T-helper 1 cell treated with Interleukin-12 subunit alpha and Interleukin-12 subunit beta and Interleukin-4 antibody, amounts not matched to agents 30 ng/mL and 1 ng/mL, for 36 hours (primary cell): ENCODE measurements around the gene KIF6. TPM values are rescaled to one million over a fixed set of nuclear protein-coding genes. Genes with fewer than 3 reads are reported as not detected.

ENCODE experiments used
- intact Hi-C: fragments of 100-400 bp; cut with micrococcal nuclease; formaldehyde crosslinking; loops from one replicate; pipeline ENCODE4 v1.15.1; 2024
- total RNA-seq: library from RNA; stranded (reverse); gene quantifications from 2 replicates; pipeline ENCODE4 v1.2.3, GENCODE V29; 2022

KIF6 gene
- total RNA-seq, 1 donor from 2014 or later: 0.10 TPM

DNA sequence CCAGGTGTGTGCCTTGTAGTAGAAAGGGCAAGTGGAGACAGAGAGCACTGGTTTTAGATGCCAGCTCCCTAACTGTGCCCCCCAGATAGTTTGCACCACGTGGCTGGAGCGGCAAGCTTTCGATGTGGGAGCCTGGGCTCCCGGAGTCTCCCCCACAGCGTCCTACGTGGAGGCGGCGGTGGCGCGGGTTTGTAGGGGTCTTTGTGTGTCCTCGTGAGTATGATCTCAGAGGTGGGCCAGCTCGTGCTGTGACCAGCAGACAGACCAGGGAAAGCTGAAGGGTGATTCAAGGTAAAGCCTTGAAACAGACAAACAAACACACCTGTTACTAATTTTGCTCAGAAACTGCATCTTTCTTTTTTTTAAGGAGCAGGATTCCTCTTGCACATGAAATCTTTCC is 397.1 kb downstream of the KIF6 start:
- intact Hi-C loops: no loop called here

DNA sequence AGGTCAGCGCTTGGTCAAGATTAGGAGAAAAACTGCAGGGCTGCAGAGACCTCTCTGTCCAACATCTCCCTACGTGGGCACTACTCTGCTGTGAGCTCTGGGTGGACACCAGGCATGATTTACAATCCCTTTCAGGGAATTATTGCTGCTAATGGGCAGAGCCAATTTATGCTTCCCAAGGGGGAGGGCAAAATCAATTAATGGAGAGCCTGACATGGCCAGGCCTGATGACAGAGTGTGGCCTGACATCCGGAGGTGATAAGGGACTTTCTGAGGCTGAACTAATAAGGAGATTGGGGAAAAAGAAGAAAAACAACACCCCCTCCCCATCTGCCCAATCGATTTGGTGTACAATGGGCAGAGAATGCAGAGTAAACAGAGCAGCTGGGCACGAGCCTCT is 397.7 kb downstream of the KIF6 start:
- intact Hi-C loops: no loop called here

DNA sequence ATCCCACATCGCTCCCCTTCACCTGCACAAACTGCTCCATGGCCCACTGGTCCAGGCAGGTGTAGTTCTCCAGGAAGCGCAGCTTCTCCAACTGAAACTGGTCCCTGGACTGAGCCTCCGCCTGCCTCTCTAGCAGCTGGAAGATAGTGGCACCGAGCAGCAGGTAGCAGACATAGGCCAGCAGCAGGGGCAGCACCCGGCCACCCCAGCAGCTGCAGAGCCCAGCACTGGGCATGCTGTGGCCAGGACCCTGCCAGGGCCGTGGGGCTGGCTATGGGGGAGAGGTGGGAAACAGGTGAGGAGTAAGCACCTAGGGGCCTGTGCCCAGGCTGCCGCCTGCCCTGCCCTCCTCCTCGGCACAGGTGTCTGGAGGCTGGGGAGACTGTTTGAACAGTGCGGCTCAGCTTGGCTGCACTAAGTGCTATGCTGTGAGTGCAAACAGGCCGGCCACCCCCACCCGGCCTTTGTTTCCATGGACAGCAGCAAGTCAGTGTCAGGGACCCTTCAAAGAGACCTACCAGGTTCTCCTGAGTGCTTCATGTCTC is 402.8 kb downstream of the KIF6 start, which contains the start of gene KCNK16:
Gene KCNK16, minus strand, starts transcription at position 397 of the 545 bp plus-strand sequence. Its CDS starts 162 bp downstream, at position 235.
- intact Hi-C loops: no loop called here

DNA sequence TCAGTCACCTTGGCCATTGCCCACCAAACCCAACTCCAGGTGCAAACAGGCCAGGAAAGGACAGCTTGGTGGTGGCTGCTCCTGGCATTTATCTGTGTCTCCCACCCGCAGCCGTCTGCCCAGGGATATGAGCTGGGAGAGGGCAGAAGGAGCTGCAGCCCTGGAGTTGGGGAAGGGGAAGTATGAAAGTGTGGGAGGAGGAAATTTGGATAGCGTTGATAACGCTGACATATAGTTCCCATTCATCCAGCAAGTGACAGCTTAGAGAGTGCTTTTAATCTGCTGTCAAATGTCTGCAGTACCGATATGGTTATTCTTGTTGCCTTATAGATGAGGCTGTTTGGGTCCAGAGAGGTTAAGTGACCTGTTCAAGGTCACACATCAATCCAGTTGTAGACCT is 403.4 kb downstream of the KIF6 start:
- intact Hi-C loops: no loop called here

DNA sequence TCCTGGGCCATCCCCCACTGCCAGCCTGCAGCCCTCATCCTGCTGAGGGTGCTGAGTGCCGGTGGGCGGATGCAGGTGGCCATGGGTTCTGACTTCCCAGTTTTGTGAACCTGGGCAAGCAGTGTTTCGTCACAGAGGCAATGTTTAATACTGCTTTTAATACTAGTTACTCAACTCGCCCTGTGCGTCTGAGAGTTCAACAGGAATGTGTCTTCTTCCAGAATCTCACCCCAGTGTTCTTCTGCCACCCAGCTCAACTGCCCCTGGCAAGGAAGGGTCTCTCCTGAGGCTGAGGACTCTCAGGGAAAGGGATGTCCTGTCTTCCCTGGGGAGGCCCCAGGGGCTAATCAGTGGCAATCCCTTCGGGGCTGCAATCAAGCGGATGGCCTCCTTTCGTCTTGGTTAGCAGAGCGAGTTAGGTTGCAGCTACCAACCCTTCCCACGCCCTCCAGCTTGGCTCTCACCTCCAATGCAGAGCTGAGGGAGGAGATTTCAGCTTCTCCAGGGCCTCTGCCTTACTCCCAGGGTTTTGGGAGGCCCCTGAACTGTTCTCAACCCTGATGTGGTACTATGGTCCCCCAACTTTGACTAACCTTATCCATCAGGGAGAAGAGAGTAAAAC is 404.7 kb downstream of the KIF6 start:
- intact Hi-C loops: no loop called here

DNA sequence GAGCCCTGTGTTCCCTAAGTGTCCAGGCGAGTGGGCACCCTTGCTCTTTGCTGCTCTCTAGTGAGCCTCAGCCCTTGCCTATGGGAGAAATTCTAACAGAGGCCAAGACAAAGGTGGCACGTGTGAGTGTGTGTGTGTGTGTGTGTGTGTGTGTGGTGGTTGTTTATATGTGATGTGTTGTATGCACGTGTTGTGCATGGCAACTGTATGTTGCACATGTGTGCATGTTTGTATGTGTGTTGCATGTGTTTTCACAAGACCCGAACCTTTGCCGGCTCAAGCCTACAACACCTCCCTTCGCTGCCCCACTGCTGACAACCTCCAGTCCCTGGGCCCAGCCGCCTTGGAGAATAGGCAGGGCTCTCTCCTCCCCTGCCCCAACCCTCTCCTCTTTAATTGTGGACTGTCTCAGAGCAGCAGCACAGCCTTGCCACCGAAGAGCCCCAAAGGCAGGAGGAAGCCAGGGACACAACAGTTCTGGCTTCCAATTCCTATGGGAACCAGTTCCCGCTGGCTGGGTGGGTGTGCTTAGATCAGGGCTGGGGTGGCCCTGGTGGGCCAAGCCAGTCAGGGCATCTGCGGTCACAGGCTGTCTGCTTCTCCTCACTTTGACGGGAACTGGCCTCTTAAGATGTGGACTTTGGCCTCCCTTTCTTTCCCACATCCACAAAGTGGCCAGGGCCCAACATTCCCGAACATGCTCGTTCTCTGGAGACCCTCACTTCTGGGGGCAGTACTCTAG is 405.4 kb downstream of the KIF6 start:
- intact Hi-C loops: no loop called here

DNA sequence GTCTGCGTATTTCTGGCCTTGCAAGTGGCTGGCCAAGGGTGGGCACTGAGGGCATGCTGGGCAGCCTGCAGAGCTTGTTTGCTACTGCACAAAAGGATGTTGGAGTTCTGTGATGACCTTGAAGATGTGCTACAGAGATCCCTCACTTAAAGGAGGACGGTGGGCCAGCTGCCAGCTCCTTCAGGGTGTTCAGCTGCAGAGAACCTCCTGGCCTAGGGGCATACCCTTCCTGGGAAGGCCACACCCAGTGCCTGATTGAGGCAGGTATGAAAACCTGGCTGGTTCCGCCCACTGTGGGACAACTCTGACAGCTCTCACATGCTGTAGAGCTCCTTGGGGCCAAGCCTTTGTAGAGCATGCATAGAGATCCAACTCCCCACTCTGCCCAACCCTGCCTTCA is 408.0 kb downstream of the KIF6 start:
- intact Hi-C loops: no loop called here

DNA sequence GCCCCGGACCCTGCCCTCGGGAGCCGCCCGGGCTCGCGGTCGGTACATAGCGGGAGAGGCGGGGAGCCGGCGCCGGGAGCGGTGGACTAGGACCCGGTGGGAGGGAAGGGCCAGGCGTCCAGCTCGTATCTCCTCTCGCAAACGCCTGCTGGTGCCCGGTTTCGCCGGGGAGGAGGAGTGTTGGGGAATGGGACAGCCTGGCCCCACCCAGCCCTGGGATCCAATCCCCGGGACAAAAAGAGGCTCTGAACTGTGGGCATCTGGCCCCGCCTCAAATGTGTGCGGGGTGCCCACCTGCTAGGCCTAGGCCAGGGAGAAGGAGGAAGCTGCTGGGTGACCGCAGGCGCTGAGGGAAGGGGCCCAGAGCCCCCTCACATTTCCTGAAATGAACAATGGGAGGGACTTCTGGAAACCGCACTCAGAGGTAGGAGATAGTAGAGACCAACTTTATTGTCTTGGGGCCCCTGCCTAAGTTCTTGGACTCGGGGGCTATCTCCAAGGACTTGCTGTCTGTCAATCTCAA is 410.9 kb downstream of the KIF6 start, which contains the start of gene KCNK17:
Gene KCNK17, minus strand, starts transcription at position 147 of the 523 bp plus-strand sequence. Its CDS starts 99 bp downstream, at position 48.
- intact Hi-C loops: no loop called here

DNA sequence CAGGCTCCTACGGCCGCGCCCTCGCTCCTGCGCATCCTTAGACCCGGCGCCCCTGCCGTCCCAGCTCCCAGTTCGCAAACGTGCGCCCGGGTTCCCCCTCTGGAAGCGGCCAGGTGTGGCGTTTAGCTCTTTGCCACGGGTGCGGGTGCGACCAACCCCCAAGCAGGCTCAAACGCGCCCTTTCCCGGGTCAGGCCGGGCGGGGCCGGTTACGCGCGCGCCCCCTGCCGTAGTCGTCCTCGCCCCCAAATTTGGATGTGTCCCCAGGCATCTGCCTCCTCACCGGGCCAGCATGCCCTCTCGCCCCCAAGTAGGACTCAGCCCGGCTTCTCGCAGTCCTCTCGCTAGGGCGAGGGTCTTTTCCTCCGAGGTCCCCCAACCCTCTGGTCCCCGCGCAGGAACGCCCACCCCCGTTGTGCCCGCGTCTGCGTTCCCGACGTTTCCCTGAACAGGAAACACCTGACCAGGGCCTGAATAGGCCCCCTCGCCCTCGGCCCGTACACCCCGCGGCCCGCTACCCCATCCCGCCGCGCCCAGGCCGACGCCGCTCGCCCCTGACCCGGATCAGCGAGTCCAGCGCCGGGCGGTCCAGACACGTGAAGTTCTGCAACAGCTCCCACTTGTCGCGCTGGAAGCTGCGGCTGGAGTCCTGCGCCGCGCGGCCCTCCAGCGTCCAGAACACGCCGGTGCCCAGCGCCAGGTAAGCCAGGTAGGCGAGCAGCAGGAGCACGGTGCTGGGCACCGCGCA is 411.5 kb downstream of the KIF6 start:
- intact Hi-C loops: no loop called here

DNA sequence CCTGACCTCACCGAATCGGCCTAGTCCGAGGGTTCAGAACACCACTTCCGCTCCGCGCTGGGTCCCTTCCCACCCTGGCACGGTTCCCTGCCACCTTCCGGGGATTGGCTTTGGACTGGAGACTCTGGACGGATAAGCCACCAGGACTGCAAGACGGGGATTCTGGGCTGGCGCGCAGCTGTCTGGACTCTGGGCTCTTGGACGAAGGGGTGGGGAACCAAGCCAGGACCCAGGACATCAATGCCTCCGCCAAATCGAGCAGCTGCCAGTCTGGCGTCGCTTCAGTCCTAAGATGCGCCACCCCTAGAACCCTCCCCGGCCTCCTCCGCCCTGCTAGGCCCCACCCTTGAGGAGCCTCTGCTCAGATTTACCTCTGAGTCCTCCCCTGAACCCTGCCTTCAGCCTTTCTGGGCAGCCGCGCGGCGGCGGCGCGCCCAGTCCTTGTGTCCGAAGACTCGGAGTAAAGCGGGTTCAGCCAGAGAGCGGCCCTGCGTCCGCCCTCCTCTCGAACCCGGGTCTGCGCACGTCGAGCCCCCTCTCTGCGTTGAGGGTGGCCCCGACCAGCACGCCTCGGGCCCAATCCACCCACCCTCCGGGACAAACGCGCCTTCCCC is 412.2 kb downstream of the KIF6 start:
- intact Hi-C loops: no loop called here

DNA sequence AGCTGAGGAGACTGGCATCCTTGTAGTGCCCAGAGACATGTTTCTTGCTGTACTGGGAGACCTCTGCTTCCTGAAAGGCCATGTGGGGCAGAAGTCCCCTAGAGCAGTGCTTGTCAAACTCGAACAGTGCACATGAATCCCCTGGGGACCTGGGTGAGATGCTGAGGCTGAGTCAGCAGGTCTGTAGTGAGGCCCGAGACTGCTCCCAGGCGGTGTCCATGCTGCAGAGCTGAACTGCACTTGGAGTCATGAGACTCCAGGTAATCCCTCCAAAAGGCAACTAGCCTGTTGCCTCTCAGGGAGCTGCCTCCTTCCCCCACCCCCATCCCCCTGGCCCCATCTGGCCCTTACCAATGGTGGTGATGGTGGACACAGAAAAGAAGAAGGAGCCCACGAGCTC is 414.7 kb downstream of the KIF6 start:
- intact Hi-C loops: loop anchor here (1.0 kb wide), 3 partner anchors 144 to 438 kb away; no protein-coding TSS in a partner anchor

DNA sequence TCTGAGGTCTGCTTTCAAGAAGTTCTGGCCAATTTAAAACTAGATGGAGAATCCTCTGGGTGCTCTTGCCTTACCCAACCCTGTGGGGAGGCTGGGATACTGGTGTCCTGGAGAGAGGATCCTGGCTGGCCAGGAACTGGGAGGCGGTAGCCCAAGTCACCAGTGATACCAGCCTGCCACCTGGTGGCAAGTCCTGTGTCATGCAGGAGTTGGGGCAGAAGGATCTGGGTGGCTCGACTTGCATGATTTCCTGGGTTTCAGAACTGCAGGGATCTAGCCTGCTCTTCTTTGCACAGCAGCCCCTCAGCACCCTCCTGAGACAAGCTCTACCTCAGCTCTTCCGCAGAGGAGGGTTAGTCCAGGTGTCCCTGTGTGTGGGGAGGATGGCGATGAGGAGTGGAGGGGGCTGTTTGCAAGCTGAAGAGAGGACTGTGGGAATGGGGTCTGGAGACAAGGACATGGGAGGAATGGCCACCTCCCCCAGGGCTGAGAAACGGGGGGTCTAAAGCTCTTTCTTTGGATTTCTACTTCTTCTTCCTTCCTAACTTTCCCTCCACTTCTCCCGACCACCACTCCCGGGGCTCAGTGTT is 415.2 kb downstream of the KIF6 start:
- intact Hi-C loops: loop anchor here (1.0 kb wide), 4 partner anchors 144 to 438 kb away; no protein-coding TSS in a partner anchor

DNA sequence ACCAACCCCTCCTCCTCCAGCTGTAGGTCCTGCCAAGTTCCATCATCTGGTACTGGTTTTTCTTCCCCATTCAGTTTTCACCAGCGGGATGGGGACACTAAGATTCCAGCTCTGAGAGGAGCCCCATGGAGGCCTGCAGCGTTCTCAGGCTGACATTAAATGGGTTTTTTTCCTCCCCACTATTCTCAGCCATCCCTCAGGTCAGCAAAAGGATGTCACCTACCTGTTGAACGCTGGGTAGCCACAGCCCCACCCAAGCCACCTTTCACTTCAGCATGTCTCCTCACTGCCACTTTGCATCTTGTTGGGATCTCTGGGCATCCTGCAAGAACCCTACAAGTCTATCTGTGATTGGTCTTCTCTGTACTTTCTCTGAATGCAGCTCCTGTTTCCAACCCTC is 417.7 kb downstream of the KIF6 start:
- intact Hi-C loops: no loop called here

DNA sequence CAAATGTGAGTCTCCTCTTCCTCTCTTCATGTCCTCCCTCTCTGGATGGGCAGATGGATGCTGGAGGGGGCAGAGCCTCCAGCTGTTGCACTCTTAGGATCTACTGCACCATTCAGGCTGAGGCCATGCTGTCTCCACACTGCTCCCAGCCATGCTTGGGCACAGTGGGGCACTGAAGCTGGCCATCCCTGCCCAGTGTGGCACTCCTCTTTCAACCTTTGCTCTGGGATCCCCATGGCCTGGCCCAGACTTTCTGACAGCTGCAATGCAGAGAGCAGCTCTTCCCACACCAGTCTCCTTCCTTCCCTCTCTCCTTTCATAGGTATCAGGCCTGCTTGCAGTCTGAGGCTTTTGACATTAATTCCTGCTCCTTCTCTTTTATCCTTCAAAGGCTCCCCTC is 420.3 kb downstream of the KIF6 start:
- intact Hi-C loops: no loop called here

DNA sequence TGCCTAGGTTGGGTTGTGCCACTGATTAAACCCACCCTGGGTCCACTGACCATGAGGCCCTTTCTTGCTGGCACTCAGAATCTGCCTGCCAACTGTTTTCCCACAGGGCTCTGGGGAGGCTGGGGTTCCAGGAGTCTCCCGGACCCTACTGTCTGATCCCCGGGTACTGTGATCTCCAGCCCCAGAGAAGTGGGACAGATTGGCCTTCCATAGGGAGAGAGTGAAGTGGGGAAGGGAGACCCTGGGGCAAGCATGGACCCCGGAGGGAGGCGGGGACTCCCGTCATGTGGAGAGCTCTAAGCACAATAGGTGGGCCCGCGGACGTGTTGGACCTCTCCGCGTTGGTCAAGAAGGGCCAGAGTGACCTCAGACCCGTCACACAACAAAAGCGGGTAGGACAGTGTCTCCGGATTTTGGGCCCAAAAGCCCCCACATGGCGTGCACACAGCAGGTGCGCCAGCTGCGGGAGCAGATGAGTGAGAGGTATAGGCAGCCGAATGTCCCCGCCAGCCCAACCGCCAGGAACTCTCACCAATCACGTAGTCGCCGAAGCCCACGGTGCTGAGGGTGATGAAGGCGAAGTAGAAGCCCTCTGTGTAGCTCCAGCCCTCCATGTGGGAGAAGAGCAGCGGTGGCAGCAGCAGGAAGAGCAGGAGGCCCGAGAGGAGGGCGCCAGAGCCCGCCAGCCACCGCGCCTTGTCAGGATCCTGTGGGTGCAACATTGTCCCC is 421.6 kb downstream of the KIF6 start:
- intact Hi-C loops: loop anchor here (1.0 kb wide), 7 partner anchors 74 to 431 kb away; partner anchors contain the start of gene KCNK5

DNA sequence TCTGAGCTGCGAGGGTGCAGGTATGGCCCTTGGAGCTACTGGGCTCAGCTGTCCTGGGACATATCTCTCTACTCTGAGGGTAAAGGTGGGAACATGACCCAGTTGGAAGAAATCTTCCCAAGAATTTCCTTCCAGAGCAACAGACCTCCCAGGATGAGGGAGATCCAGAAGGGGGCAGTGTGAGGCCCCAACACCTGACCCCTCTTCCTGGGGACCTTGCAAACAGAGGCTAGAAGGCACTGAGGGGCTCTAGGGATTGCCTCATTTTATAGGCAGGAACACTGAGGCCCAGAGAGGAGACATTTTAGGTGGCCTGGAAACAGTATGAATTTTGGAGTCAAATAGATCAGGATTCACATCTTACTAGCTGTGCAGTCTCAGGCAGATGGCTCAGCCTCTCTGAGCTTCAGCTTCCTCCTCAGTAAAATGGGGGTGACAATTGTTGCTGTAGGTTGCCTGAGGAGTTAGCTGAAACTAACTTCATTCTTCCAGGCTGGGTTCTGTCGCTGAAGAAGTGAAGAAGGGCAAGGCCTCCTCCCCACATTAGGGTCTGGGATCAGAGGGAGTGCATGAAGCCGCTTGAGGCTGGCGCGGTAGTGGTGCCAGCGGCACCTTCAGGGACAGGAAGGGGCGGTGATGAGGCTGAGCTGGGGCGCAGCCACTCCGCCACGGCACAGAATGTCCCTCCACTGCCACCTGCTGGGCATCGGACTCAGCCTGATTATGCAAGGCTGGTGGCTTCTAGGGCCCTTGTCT is 422.4 kb downstream of the KIF6 start:
- intact Hi-C loops: loop anchor here (1.0 kb wide), 7 partner anchors 74 to 431 kb away; partner anchors contain the start of gene KCNK5

DNA sequence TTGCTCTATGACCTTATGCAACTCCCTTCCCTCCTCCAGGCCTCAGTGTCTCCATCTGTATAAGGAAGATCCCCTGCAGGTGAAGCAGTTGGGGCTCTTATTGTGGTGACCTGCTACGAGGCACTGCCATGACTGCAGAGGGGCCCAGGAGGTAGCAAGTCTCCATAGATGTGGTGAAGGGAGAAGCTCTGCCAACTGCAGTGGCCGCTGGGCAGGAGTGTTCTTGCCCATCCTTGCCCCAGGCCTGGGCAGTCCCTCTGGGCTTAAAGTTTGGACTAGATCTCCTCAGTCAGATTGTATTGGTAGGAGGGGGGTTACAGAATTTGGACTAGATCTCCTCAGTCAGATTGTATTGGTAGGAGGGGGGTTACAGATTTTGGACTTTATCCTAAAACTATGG is 423.2 kb downstream of the KIF6 start:
- intact Hi-C loops: no loop called here

DNA sequence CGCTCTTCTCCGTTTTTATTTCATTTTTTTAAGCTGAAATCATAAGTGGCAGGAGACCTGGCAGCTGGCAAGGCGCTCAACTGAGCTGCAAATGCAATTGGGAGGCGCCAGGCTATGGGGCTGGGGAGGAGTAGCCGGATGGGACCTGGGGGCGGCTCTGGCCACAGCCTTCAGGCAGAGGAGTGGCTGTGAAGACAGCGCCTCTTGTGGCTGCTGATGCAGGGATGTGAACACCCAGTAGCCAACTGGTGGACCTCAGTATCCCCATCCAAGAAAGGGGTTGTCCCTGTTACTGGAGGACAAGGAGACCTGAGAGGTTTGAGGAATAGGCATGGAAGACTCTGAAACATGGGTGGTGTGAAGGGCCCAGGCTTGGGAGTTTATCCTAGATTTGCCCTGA is 423.6 kb downstream of the KIF6 start:
- intact Hi-C loops: no loop called here

DNA sequence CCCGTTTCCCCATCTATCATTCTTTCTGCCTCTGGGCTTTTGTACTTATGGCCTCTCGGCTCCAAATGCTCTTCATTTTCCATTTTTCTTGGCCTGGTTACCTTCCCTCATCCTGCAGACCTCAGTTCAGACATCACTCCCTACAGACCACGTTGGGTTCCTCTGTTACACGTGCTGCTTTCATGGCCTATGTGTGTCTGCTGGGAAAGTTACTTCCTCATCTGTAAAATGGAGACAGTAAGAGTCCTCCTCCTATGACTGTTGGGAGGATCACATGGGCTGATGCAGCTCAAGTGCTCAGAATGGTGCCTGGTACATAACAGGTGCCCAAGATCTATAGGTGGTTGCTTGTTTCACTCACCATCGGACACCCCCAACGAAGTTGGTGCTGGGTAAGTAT is 424.5 kb downstream of the KIF6 start:
- intact Hi-C loops: no loop called here
